Astrocyte (in vitro differentiated cells and primary cell): Measurements from ENCODE around the gene ATP1A1.

Experiments
- CTCF ChIP-seq: IDR thresholded peaks from 2 replicates; pipeline ENCODE4 v1.5.1; 2011; ENCODE audit warnings: low read depth, mild to moderate bottlenecking, inconsistent platforms, low read length, moderate library complexity; ENCODE audit not compliant: insufficient read depth
- EZH2 ChIP-seq: IDR thresholded peaks from 2 replicates; pipeline ENCODE4 v1.6.1; 2012; ENCODE audit warnings: mild to moderate bottlenecking, low read length, inconsistent platforms; ENCODE audit not compliant: insufficient read depth

- TF ChIP-seq CTCF (no peak), EZH2 (no peak)
These were observed 30.0 kb upstream of the ATP1A1 start for GRCh38 chr1:116343019-116343418.
